HCT116 (cell line): Measurements from ENCODE around the gene AIFM2. TPM values are rescaled to one million over a fixed set of nuclear protein-coding genes. Genes with fewer than 3 reads are reported as not detected.

Experiments
- ATAC-seq: fragments of 200-7000 bp; cut with Tn5 transposase; 2 replicates; pipeline ENCODE4 v1.9.1; 2020; ENCODE audit warnings: mild to moderate bottlenecking, moderate library complexity
- BruUV-seq: library from RNA; stranded (reverse); fragments of 400-500 nt; replicated peaks from 2 replicates; lab custom pipeline; 2021; lab: Mats Ljungman, UMichigan
- CTCF ChIA-PET: fragments of 300-600 bp; sonication (Branson Sonifier 250); formaldehyde crosslinking; loops from one replicate; lab custom pipeline; 2021; ENCODE audit warnings: antibody characterized with exemption; lab: Charles Lee
- POLR2A ChIA-PET: fragments of 300-600, 350-600 bp; sonication (Branson Sonifier 250); formaldehyde crosslinking; loops from one replicate; lab custom pipeline; 2021; ENCODE audit warnings: antibody characterized with exemption; lab: Charles Lee
- RAD21 ChIA-PET, 2 experiments: fragments of 300-600 bp; sonication (Branson Sonifier 250); formaldehyde crosslinking; loops; one replicate each; lab custom pipeline; 2023; ENCODE audit warnings: low total read pairs in 2 of 2; ENCODE audit not compliant: uncharacterized antibody in 2 of 2, unreplicated experiment in 2 of 2, low non-redundant PET in 1 of 2; lab: Charles Lee
- DNase-seq: peaks from one replicate; pipeline ENCODE4 v3.0.0-alpha.2; 2010; ENCODE audit warnings: low read depth, low spot score
- H2AFZ ChIP-seq: fragments of 200-600 bp; shearing (Covaris generic), sonication (generic); 2 replicates; pipeline ENCODE4 v1.6.1; 2017; ENCODE audit warnings: low read depth, mixed run types, mixed read lengths, antibody characterized with exemption, low read length; ENCODE audit not compliant: poor library complexity, severe bottlenecking
- H3K27ac ChIP-seq: 2 replicates; pipeline ENCODE4 v1.5.1; 2012; ENCODE audit warnings: low read depth, low read length
- H3K27me3 ChIP-seq: fragments of 200-600 bp; sonication (generic); 2 replicates; pipeline ENCODE4 v1.6.1; 2016; ENCODE audit warnings: mixed run types, low read length, mixed read lengths; ENCODE audit not compliant: insufficient read depth
- H3K36me3 ChIP-seq, 2 experiments: fragments of 200-500 bp in 1 of 2; fragments of 200-600 bp in 1 of 2; sonication (Bioruptor generic) in 1 of 2; sonication (generic) in 1 of 2; 2 replicates each; pipeline versions ENCODE4 v1.5.1 to v1.6.1; 2014 to 2016; ENCODE audit warnings: low read length in 2 of 2, inconsistent platforms in 1 of 2, mixed read lengths in 1 of 2, mixed run types in 1 of 2; ENCODE audit not compliant: insufficient read depth in 2 of 2, control insufficient read depth in 1 of 2
- H3K4me1 ChIP-seq, 2 experiments: fragments of 200-600 bp in 1 of 2; sonication (generic) in 1 of 2; 2 replicates each; pipeline versions ENCODE4 v1.5.1 to v1.6.1; 2012 to 2017; ENCODE audit warnings: low read length in 2 of 2, inconsistent platforms in 1 of 2, mild to moderate bottlenecking in 1 of 2, mixed read lengths in 1 of 2, mixed run types in 1 of 2, moderate library complexity in 1 of 2; ENCODE audit not compliant: insufficient read depth in 2 of 2, control insufficient read depth in 1 of 2
- H3K4me2 ChIP-seq: fragments of 200-600 bp; sonication (generic); 2 replicates; pipeline ENCODE4 v1.6.1; 2017; ENCODE audit warnings: mixed run types, low read length, mixed read lengths
- H3K4me3 ChIP-seq, 2 experiments: fragments of 200-600 bp in 1 of 2; sonication (generic) in 1 of 2; replicated peaks in 1 of 2; 2 replicates each; pipeline ENCODE4 v1.5.1; 2011 to 2016; ENCODE audit warnings: low read length in 2 of 2, control low read depth in 1 of 2, low read depth in 1 of 2, mild to moderate bottlenecking in 1 of 2, mixed read lengths in 1 of 2, mixed run types in 1 of 2
- H3K79me2 ChIP-seq: fragments of 200-600 bp; sonication (generic); 2 replicates; pipeline ENCODE4 v1.6.1; 2017; ENCODE audit warnings: mild to moderate bottlenecking, mixed run types, low read length, moderate library complexity, mixed read lengths; ENCODE audit not compliant: insufficient read depth
- H3K9ac ChIP-seq: fragments of 200-600 bp; sonication (generic); 2 replicates; pipeline ENCODE4 v1.6.1; 2016; ENCODE audit warnings: low read length, mixed read lengths
- H3K9me2 ChIP-seq: fragments of 200-600 bp; sonication (generic), shearing (Covaris generic); 2 replicates; pipeline ENCODE4 v1.6.1; 2017; ENCODE audit warnings: mixed run types, mild to moderate bottlenecking, moderate library complexity; ENCODE audit not compliant: insufficient read depth
- H3K9me3 ChIP-seq, 2 experiments: fragments of 200-500 bp in 1 of 2; fragments of 200-600 bp in 1 of 2; sonication (Bioruptor generic) in 1 of 2; sonication (generic) in 1 of 2; 2 replicates each; pipeline ENCODE4 v1.6.1; 2014 to 2017; ENCODE audit warnings: low read length in 2 of 2, mixed read lengths in 2 of 2, inconsistent platforms in 1 of 2, low read depth in 1 of 2, mild to moderate bottlenecking in 1 of 2, mixed run types in 1 of 2, moderate library complexity in 1 of 2; ENCODE audit not compliant: control insufficient read depth in 1 of 2, insufficient read depth in 1 of 2
- H4K20me1 ChIP-seq: fragments of 200-600 bp; sonication (generic), shearing (Covaris generic); 2 replicates; pipeline ENCODE4 v1.6.1; 2017; ENCODE audit warnings: mixed run types, mild to moderate bottlenecking, moderate library complexity; ENCODE audit not compliant: insufficient read depth
- CEBPB ChIP-seq: IDR thresholded peaks from 2 replicates; pipeline ENCODE4 v1.6.1; 2012; ENCODE audit warnings: low read depth
- EGR1 ChIP-seq: IDR thresholded peaks from 2 replicates; pipeline ENCODE4 v1.6.1; 2012; ENCODE audit warnings: low read depth
- ELF1 ChIP-seq: IDR thresholded peaks from 2 replicates; pipeline ENCODE4 v1.6.1; 2012; ENCODE audit warnings: low read depth, borderline replicate concordance
- FOSL1 ChIP-seq: IDR thresholded peaks from 2 replicates; pipeline ENCODE4 v1.6.1; 2012; ENCODE audit warnings: low read depth
- MAX ChIP-seq: IDR thresholded peaks from 2 replicates; pipeline ENCODE4 v1.6.1; 2012
- REST ChIP-seq: IDR thresholded peaks from 2 replicates; pipeline ENCODE4 v1.6.1; 2012; ENCODE audit warnings: low read depth
- SIN3A ChIP-seq: IDR thresholded peaks from 2 replicates; pipeline ENCODE4 v1.6.1; 2012; ENCODE audit warnings: low read depth
- YY1 ChIP-seq: IDR thresholded peaks from 2 replicates; pipeline ENCODE4 v1.6.1; 2011; ENCODE audit warnings: low read length, low read depth, moderate library complexity, mild to moderate bottlenecking; ENCODE audit not compliant: insufficient replicate concordance; ENCODE audit errors: extremely low read depth
- ZBTB33 ChIP-seq: IDR thresholded peaks from 2 replicates; pipeline ENCODE4 v1.6.1; 2011; ENCODE audit warnings: mild to moderate bottlenecking, low read length, moderate library complexity; ENCODE audit not compliant: insufficient replicate concordance; ENCODE audit errors: extremely low read depth
- ZFX ChIP-seq: fragments of 450-650 bp; IDR thresholded peaks from 2 replicates; pipeline ENCODE4 v1.6.1; 2017
- ZNF274 ChIP-seq: fragments of 200-500 bp; sonication (Bioruptor generic); IDR thresholded peaks from 2 replicates; pipeline ENCODE4 v1.6.1; 2014; ENCODE audit warnings: mild to moderate bottlenecking, low read depth, low read length, inconsistent platforms
- intact Hi-C: fragments of 100-400 bp; cut with micrococcal nuclease; formaldehyde crosslinking; loops from 2 replicates; pipeline ENCODE4 v1.10.0; 2022
- total RNA-seq: library from RNA; stranded (reverse); gene quantifications from one replicate; pipeline ENCODE4 v1.2.1, GENCODE V29; 2021; ENCODE audit not compliant: unreplicated experiment

The AIFM2 gene
- total RNA-seq, 1 experiment from 2014 or later: 20.0 TPM

DNA sequence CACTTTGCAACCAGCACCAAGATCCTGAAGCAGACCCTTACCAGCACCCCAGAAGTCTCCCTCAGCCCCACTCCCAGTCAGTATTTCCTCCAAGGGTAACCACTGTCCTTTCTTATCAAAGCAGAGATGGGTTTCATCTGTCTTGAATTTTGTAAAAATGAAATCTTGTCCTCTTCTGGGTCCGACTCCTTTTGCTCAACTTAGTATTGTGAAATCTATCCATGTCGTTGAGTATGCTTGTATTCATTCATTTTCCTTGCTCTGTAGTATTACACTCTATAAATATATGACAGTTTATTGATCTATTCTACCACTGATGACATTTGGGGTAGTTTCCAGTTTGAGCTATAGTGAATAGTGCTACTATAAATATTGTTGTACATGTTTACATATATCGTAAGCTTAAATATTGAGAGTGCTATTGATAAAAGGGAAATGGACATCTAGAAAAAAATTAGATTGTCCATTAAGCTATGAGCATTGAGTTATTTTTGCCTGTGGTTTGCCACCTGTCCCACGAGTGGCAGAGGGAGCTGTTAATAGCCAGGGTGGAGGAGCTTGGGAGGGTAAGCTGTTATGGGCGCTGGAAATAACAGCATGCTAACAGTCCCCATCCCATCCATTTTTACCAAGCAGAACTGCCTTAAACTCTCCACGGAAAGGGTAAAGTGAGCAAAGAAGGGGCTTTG, 36.5 kb downstream of the AIFM2 start:
- intact Hi-C loops: no loop called here
- no peaks in the 10 kb centered on the region for H3K9me3 ChIP-seq
- TF ChIP-seq ZNF274: no peak
- no peak for TF ChIP-seq ELF1
- no peak for TF ChIP-seq MAX
- no peak for TF ChIP-seq FOSL1
- TF ChIP-seq ZFX: no peak
- TF ChIP-seq ZBTB33: no peak
- TF ChIP-seq, all 23 proteins: peak for 0
- Histone ChIP-seq H4K20me1 (no peaks in the 10 kb centered on the region), H2AFZ (no peak overlapping the region), H3K27me3 (no peaks in the 10 kb centered on the region), H3K4me1 (no peaks in the 10 kb centered on the region), H3K4me3 (no peak overlapping the region), H3K27ac (no peak overlapping the region), H3K36me3 (peaks cover 8 to 11% of the 10 kb centered on the region in 2 experiments; a peak in 3 of 4 replicates), H3K4me2 (no peak overlapping the region), H3K9ac (no peak overlapping the region), H3K79me2 (no peaks in the 10 kb centered on the region), H3K9me2 (no peaks in the 10 kb centered on the region)
- BruUV-seq: no TSS peak
- DNase-seq: no peak
- ChIA-PET POLR2A (no interaction called here), CTCF (interaction anchor here (1.5 kb wide), 1 partner anchor 20 kb away, joined by 4 read pairs; no protein-coding TSS in a partner anchor), RAD21 (no interaction called here)
- ATAC-seq: no peak

DNA sequence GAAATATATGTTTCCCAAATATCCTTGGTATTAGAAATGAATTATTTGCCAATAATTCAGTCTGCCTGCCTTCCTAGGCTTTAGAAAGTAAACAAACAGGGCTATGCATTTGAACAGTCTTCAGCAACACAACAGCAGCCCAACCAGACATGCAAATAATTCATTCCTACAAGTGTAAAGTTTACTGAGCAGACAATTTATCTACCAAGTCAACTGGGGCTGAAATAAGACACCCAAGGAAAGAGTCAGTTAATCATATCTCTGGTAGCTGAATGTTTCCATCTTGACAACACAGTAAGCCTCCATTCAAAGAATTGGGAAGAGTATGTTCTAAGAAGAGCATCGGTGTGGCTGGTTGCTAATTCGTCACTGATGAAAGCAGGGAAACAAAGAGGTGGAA, 38.4 kb downstream of the AIFM2 start:
- H3K36me3 ChIP-seq: peaks cover 7 to 18% of the 10 kb centered on the region in 2 experiments; a peak in 3 of 4 replicates
- POLR2A ChIA-PET: no interaction called here
- no peaks in the 10 kb centered on the region for H3K4me1 ChIP-seq
- no peaks in the 10 kb centered on the region for H3K9me2 ChIP-seq
- no peaks in the 10 kb centered on the region for H4K20me1 ChIP-seq
- H3K4me3 ChIP-seq: no peak overlapping the region
- RAD21 ChIA-PET: no interaction called here
- intact Hi-C loops: no loop called here
- H3K27ac ChIP-seq: no peak overlapping the region
- CTCF ChIA-PET: no interaction called here
- ATAC-seq (no peak), DNase-seq (no peak)
- no peaks in the 10 kb centered on the region for H3K79me2 ChIP-seq
- TF ChIP-seq ZBTB33 (no peak), EGR1 (no peak), REST (no peak), CEBPB (no peak), SIN3A (no peak), YY1 (no peak)
- no peak overlapping the region for H2AFZ ChIP-seq
- no peak overlapping the region for H3K4me2 ChIP-seq
- BruUV-seq: no TSS peak
- no peaks in the 10 kb centered on the region for H3K9me3 ChIP-seq
- H3K27me3 ChIP-seq: no peaks in the 10 kb centered on the region
- no peak overlapping the region for H3K9ac ChIP-seq
